ENCODE results near the gene GALNT16. TPM values are rescaled to one million over a fixed set of nuclear protein-coding genes. Genes with fewer than 3 reads are reported as not detected.
"Not testable (repeated sequence)": the region's sequence is repeated elsewhere in the genome, so short reads cannot be mapped to it uniquely, and the experiment has no call there.

The GALNT16 gene
- total and polyA plus RNA-seq, 4 donors, result 6.5 to 16.1 (median 8.9) TPM

DNA sequence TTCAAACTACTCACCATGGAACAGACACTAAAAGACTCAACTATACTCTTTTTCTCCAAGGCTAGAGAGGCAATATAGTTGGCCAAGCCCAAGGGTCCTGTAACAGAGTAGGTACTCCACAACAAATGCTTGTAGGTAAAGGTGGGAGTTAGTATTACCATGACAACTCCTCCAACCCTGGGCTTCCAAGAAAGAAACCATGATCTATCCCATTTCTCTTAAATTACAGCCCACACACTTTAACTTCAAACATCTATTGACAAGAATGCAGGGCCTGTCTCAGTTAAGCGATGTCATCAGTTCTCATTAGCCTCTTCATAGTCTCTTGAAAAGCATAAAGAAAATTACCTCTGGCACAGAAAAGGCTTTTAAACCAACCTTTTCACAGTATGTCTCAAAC lies 113.1 kb downstream of the GALNT16 start:
- H3K27ac ChIP-seq (ENCODE audit: low read depth in 1 of 2, low read length in 2 of 2), result no peak overlapping the region
- no peaks in the 10 kb centered on the region for H3K4me1 ChIP-seq (ENCODE audit: control insufficient read depth in 1 of 2, insufficient read depth in 2 of 2, low read length in 2 of 2)
- intact Hi-C loops (cut with DNase I), result no loop called here
- WGBS, 2 donors, result 48 to 100% methylated on average over 1 of the region's 1 CpG
- no peaks in the 10 kb centered on the region for H3K27me3 ChIP-seq (ENCODE audit: control insufficient read depth in 1 of 2, insufficient read depth in 2 of 2, low read length in 1 of 2)
- ATAC-seq (ENCODE audit: low FRiP score) (no peak), DNase-seq (no peak)
- H3K36me3 ChIP-seq (ENCODE audit: control insufficient read depth in 1 of 2, insufficient read depth in 2 of 2, low read length in 1 of 2), result peaks cover 2 to 12% of the 10 kb centered on the region in 2 donors
- no peak overlapping the region for H3K4me3 ChIP-seq (ENCODE audit: low read length in 2 of 2)
- no peaks in the 10 kb centered on the region for H3K9me3 ChIP-seq (ENCODE audit: control insufficient read depth, low read length)

DNA sequence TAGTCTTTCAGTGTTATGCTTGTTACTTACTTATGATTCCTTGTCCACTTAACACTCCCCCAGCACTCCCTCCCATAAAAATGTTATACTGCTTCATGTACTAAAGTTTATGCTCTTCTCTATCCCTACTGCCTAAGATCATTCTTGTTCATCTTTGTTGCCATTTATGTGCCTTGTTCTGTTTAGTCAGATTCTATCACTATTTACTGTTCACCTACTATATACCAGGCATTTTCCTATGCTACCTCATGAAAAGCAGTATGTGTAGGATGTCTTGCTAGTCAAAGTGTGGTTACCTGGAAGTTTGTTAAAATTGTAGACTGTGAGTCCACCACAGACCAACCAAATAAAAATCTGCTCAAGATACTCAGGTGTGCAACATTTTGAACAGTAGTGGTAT lies 114.3 kb downstream of the GALNT16 start:
- Histone ChIP-seq H3K4me3 (ENCODE audit: low read length in 2 of 2) (no peak overlapping the region), H3K9me3 (ENCODE audit: control insufficient read depth, low read length) (no peaks in the 10 kb centered on the region)

DNA sequence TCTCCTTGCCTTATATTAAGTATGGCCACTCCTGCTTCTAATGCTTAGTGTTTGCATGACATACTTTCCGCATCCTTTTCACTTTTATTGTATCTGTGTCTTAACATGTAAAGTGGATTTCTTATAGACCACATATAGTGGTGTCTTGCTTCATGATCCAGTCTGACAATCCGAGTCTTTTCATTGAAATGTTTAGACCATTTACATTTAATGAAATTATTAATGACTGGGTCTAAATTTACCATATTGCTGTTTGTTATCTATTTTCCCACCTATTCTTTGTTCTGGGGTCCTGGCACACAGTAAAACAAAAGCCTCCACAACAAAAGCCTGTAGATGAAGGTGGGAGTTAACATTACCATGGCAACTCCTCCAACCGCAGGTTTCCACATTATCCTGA lies 115.2 kb downstream of the GALNT16 start:
- Histone ChIP-seq H3K9me3 (ENCODE audit: control insufficient read depth, low read length) (no peaks in the 10 kb centered on the region), H3K4me1 (ENCODE audit: control insufficient read depth in 1 of 2, insufficient read depth in 2 of 2, low read length in 2 of 2) (no peaks in the 10 kb centered on the region), H3K27me3 (ENCODE audit: control insufficient read depth in 1 of 2, insufficient read depth in 2 of 2, low read length in 1 of 2) (no peaks in the 10 kb centered on the region), H3K36me3 (ENCODE audit: control insufficient read depth in 1 of 2, insufficient read depth in 2 of 2, low read length in 1 of 2) (peaks cover 2 to 12% of the 10 kb centered on the region in 2 donors), H3K27ac (ENCODE audit: low read depth in 1 of 2, low read length in 2 of 2) (no peak overlapping the region), H3K4me3 (ENCODE audit: low read length in 2 of 2) (no peak overlapping the region)
- intact Hi-C loops (cut with DNase I), result no loop called here
- ATAC-seq (ENCODE audit: low FRiP score) (no peak), DNase-seq (no peak)
- WGBS, 2 donors, result 96 to 98% methylated on average over 3 of the region's 3 CpGs

More for the DNA sequence above, 114.3 kb downstream of the GALNT16 start:
- H3K27me3 ChIP-seq (ENCODE audit: control insufficient read depth in 1 of 2, insufficient read depth in 2 of 2, low read length in 1 of 2), result no peaks in the 10 kb centered on the region
- H3K36me3 ChIP-seq (ENCODE audit: control insufficient read depth in 1 of 2, insufficient read depth in 2 of 2, low read length in 1 of 2), result peaks cover 2 to 12% of the 10 kb centered on the region in 2 donors
- DNase-seq, result no peak
- H3K4me1 ChIP-seq (ENCODE audit: control insufficient read depth in 1 of 2, insufficient read depth in 2 of 2, low read length in 2 of 2), result no peaks in the 10 kb centered on the region
- intact Hi-C loops (cut with DNase I), result no loop called here
- ATAC-seq (ENCODE audit: low FRiP score), result no peak
- H3K27ac ChIP-seq (ENCODE audit: low read depth in 1 of 2, low read length in 2 of 2), result no peak overlapping the region

DNA sequence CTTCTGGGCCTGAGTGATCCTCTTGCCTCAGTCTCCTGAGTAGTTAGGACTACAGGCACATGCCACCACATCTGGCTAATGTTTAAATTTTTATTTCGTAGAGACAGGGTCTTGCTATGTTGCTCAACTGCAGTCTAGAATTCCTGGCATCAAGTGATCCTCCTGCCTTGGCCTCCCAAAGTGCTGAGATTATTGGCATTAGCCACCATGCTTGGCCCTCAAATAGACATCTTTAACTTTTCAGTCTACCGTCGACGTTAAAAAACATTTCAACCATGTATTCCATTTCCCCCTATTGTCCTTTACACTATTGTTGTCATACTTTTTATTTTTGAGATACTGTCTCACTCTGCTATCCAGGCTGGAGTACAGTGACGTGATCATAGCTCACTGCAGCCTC lies 115.8 kb downstream of the GALNT16 start:
- H3K4me3 ChIP-seq (ENCODE audit: low read length in 2 of 2), result no peak overlapping the region
- DNase-seq (no peak), ATAC-seq (ENCODE audit: low FRiP score) (no peak)
- no peak overlapping the region for H3K27ac ChIP-seq (ENCODE audit: low read depth in 1 of 2, low read length in 2 of 2)
- peaks cover 2 to 12% of the 10 kb centered on the region in 2 donors for H3K36me3 ChIP-seq (ENCODE audit: control insufficient read depth in 1 of 2, insufficient read depth in 2 of 2, low read length in 1 of 2)
- no peaks in the 10 kb centered on the region for H3K4me1 ChIP-seq (ENCODE audit: control insufficient read depth in 1 of 2, insufficient read depth in 2 of 2, low read length in 2 of 2)
- H3K9me3 ChIP-seq (ENCODE audit: control insufficient read depth, low read length), result no peaks in the 10 kb centered on the region
- intact Hi-C loops (cut with DNase I), result no loop called here
- 95 to 97% methylated on average over 5 of the region's 5 CpGs for WGBS, 2 donors
- H3K27me3 ChIP-seq (ENCODE audit: control insufficient read depth in 1 of 2, insufficient read depth in 2 of 2, low read length in 1 of 2), result no peaks in the 10 kb centered on the region

DNA sequence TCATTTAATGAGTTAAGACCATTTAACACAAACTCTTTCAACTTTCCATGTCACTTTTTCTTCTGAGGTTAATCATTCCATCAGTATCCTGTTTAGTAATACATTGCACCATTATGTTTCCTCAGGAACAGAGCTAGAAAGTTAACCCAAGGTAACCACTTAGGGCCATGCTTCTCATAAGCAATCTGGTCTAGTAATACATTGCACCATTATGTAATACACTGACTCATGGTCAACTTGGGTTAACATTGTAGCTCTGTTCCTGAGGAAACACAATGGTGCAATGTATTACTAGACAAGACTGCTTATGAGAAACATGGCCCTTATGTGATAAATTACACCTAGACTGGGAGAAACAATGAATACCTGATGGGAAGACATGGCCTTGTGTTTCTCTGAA lies 116.5 kb downstream of the GALNT16 start:
- Histone ChIP-seq H3K9me3 (ENCODE audit: control insufficient read depth, low read length) (no peaks in the 10 kb centered on the region), H3K27ac (ENCODE audit: low read depth in 1 of 2, low read length in 2 of 2) (no peak overlapping the region), H3K27me3 (ENCODE audit: control insufficient read depth in 1 of 2, insufficient read depth in 2 of 2, low read length in 1 of 2) (no peaks in the 10 kb centered on the region), H3K36me3 (ENCODE audit: control insufficient read depth in 1 of 2, insufficient read depth in 2 of 2, low read length in 1 of 2) (peaks cover 2 to 12% of the 10 kb centered on the region in 2 donors), H3K4me1 (ENCODE audit: control insufficient read depth in 1 of 2, insufficient read depth in 2 of 2, low read length in 2 of 2) (no peaks in the 10 kb centered on the region), H3K4me3 (ENCODE audit: low read length in 2 of 2) (no peak overlapping the region)
- DNase-seq (no peak), ATAC-seq (ENCODE audit: low FRiP score) (no peak)
- intact Hi-C loops (cut with DNase I), result no loop called here

DNA sequence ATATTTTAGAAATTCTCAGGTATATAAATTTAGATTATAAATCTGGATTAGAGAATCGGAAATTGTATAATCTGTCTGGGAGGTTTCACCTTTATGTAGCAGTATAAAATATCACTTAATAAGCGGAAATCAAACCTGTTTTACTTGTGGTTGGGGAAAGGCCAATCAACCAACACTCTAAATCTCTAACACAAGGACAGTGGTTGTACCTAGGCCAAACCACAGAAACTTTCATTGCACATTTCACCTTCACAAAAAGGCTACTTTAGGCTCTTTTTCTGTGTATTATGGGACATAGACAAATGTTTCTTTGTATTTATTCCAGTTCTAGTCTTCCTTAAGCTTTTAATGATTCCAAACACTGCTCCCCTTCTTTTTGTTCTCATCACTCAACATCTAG lies 118.3 kb downstream of the GALNT16 start:
- Histone ChIP-seq H3K4me3 (ENCODE audit: low read length in 2 of 2) (no peak overlapping the region), H3K27me3 (ENCODE audit: control insufficient read depth in 1 of 2, insufficient read depth in 2 of 2, low read length in 1 of 2) (no peaks in the 10 kb centered on the region), H3K9me3 (ENCODE audit: control insufficient read depth, low read length) (no peaks in the 10 kb centered on the region), H3K27ac (ENCODE audit: low read depth in 1 of 2, low read length in 2 of 2) (no peak overlapping the region), H3K4me1 (ENCODE audit: control insufficient read depth in 1 of 2, insufficient read depth in 2 of 2, low read length in 2 of 2) (no peaks in the 10 kb centered on the region), H3K36me3 (ENCODE audit: control insufficient read depth in 1 of 2, insufficient read depth in 2 of 2, low read length in 1 of 2) (peaks cover 2 to 12% of the 10 kb centered on the region in 2 donors)
- no peak for ATAC-seq (ENCODE audit: low FRiP score)
- DNase-seq, result no peak
- intact Hi-C loops (cut with DNase I), result no loop called here
- 91 to 95% methylated on average over 2 of the region's 2 CpGs for WGBS, 2 donors

DNA sequence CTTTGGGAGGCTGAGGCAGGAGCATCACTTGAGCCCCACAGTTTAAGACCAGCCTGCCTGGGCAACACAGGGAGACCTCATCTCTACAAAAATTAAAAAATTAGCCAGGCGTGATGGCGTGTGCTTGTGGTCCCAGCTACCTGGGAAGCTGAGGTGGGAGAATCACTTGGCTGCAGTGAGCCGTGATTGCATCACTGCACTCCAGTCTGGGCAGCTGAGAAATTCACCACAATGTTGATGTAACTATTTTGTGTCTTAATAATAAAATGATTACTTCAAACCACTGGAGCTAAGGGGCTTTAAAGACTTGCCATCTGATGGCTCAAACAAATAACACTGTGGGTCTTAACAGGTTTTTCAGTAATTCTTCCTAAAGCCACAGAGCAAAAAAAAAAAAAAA lies 127.4 kb downstream of the GALNT16 start:
- Histone ChIP-seq H3K36me3 (ENCODE audit: control insufficient read depth in 1 of 2, insufficient read depth in 2 of 2, low read length in 1 of 2) (peaks cover 3 to 4% of the 10 kb centered on the region in 2 donors), H3K27me3 (ENCODE audit: control insufficient read depth in 1 of 2, insufficient read depth in 2 of 2, low read length in 1 of 2) (no peaks in the 10 kb centered on the region)

DNA sequence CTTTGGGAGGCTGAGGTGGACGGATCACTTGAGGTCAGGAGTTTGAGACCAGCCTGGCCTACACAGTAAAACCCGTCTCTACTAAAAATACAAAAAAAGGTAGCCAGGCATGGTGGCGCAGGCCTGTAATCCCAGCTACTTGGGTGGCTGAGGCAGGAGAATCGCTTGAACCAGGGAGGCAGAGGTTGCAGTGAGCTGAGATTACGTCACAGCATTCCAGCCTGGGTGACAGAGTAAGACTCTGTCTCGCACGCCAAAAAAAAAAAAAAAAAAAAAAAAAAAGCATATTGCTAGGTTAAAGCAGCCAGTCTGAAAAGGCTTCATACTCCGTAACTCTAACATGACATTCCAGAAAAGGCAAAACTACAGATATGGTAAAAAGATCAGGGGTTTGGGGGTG lies 131.4 kb downstream of the GALNT16 start:
- ATAC-seq (ENCODE audit: low FRiP score); intact Hi-C loops (cut with DNase I); H3K4me3 ChIP-seq (ENCODE audit: low read length in 2 of 2); H3K9me3 ChIP-seq (ENCODE audit: control insufficient read depth, low read length); H3K27me3 ChIP-seq (ENCODE audit: control insufficient read depth in 1 of 2, insufficient read depth in 2 of 2, low read length in 1 of 2); H3K4me1 ChIP-seq (ENCODE audit: control insufficient read depth in 1 of 2, insufficient read depth in 2 of 2, low read length in 2 of 2); H3K36me3 ChIP-seq (ENCODE audit: control insufficient read depth in 1 of 2, insufficient read depth in 2 of 2, low read length in 1 of 2); DNase-seq; H3K27ac ChIP-seq (ENCODE audit: low read depth in 1 of 2, low read length in 2 of 2): not testable (repeated sequence)
- WGBS, 2 donors, result 47 to 51% methylated on average over 8 of the region's 8 CpGs

More for the DNA sequence above, 127.4 kb downstream of the GALNT16 start:
- no peak for ATAC-seq (ENCODE audit: low FRiP score)
- Histone ChIP-seq H3K9me3 (ENCODE audit: control insufficient read depth, low read length) (no peaks in the 10 kb centered on the region), H3K4me3 (ENCODE audit: low read length in 2 of 2) (no peak overlapping the region), H3K27ac (ENCODE audit: low read depth in 1 of 2, low read length in 2 of 2) (no peak overlapping the region), H3K4me1 (ENCODE audit: control insufficient read depth in 1 of 2, insufficient read depth in 2 of 2, low read length in 2 of 2) (no peaks in the 10 kb centered on the region)
- intact Hi-C loops (cut with DNase I), result no loop called here
- whole genome bisulfite sequencing, 2 donors, result 77 to 83% methylated on average over 3 of the region's 3 CpGs
- DNase-seq, result no peak

DNA sequence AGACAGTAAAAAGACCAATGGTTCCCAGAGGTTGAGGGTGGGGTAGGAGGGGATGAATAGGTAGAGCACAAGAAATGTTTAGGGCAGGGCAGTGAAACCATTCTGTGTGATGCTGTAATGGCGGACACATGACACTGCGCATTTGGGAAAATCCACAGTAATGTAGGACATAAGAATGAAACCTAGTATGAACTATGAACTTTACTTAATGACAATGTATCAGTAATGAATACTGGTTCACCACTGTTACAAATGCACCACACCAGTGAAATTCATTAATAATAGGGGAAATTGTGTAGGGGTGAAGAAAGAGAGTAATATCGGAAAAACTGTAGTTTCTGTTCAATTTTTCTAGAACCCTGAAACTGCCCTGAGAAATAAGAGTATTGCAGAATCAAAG lies 132.5 kb downstream of the GALNT16 start:
- H3K36me3 ChIP-seq (ENCODE audit: control insufficient read depth in 1 of 2, insufficient read depth in 2 of 2, low read length in 1 of 2), result peaks cover 1 to 10% of the 10 kb centered on the region in 2 donors
- no peaks in the 10 kb centered on the region for H3K27me3 ChIP-seq (ENCODE audit: control insufficient read depth in 1 of 2, insufficient read depth in 2 of 2, low read length in 1 of 2)
- no peak overlapping the region for H3K4me3 ChIP-seq (ENCODE audit: low read length in 2 of 2)
- no peak overlapping the region for H3K27ac ChIP-seq (ENCODE audit: low read depth in 1 of 2, low read length in 2 of 2)
- 94 to 95% methylated on average over 3 of the region's 3 CpGs for WGBS, 2 donors
- intact Hi-C loops (cut with DNase I), result no loop called here
- ATAC-seq (ENCODE audit: low FRiP score), result no peak
- no peaks in the 10 kb centered on the region for H3K4me1 ChIP-seq (ENCODE audit: control insufficient read depth in 1 of 2, insufficient read depth in 2 of 2, low read length in 2 of 2)
- no peak for DNase-seq
- H3K9me3 ChIP-seq (ENCODE audit: control insufficient read depth, low read length), result no peaks in the 10 kb centered on the region
